Stimulated activated CD8-positive, alpha-beta memory T cell treated with anti-CD3 and anti-CD28 coated beads, Interleukin-15, amount 100 ng/mL, for 48 hours (primary cell): ENCODE measurements around the gene ZFP64.

Experiments used
- DNase-seq, 2 donors: peaks; one replicate each; pipeline ENCODE4 v3.0.0-alpha.2; 2020; ENCODE audit warnings: low read depth in 2 of 2

Gene ZFP64

DNA sequence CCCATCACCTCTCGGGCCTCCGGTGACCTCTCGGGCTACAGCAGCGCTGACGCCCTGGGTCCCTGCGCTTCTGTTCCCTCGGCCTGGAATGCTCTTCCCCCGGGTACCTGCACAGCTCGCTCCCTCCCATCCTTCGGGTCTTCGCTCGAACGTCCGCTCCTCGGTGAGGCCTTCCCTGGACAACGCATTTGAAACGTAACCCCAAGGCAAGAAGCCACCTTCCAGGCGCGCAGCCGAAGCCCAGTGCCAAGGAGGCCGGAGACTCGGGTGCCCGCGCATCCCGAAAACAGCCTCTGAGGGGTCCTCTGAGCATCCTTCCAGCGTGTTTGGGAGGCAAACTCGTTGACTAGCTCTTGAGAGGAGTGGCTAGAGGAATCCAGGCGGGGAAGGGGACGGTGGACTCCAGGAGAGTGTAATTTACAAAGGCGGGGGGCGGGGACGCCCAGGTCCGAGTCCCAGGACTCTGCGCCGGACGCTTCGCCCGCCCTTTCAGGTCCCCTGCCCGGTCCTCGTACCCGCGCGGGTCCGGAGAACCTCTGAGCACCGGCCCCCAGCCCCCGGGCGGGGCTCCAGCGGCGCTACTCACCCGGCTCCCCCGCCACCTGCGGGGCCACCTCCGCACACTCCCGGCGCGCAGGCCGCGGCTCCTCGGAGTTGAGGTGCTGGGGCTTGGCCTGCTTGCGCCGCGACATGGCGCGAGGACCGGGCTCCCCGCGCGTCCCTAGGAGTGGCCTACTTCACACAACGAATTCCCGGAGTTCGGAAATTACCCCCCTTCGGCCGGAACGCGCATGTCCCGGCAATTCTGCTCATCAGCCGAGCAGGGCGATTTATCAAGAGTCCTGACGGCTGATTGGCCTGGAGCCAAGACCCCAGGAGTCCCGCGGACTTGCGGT lies 86.8 kb downstream of the ZFP64 start:
- DNase-seq = no peak

GRCh38 chr20:52103913-52104545 lies 87.5 kb downstream of the ZFP64 start:
- DNase-seq = no peak

DNA sequence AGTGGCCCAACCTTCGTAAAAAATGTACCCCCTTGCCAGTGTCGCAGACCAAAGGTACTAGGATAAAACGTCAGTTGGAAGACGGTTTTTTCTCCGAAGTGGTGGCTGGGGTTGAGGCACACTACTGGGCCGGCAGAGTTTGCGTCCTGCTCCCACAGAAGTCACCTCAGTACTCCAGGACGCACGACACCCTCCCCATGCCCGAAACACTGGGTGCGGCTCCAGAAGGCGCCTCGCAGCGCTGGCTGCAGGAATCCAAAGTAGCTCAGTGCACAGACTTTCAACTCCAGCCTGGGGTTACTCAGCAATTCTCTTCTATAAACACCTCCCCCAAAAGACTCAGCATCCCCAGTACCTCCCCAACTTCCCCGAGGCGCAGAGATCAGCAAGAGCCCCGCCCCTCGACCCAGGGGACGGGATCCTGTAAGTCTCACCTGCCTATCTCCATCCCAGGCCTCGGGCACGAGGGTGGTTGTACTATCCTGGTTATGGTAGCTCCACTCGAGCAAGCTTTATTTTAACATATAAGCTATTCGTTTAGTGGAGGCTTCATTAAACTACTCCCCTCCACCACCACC lies 88.2 kb downstream of the ZFP64 start:
- DNase-seq = no peak

DNA sequence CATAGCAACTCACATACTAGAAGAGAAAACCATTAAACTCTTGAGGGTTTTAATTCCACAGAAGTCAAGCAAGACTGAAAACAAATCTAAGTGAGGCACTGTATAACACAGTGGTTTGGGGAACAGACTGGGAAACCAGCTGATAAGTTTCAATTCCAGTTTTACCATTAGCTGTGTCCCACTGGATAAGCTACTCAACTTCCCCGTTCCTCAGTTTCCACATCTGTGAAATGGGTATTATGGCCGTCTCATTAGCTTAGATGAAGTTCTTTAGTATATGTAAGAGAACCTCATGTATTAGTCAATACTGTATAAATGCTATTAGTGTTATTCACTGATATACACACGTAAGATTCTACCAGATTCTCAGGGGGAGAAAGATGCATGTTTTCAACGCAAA lies 89.0 kb downstream of the ZFP64 start:
- no peak for DNase-seq

- DNase-seq = no peak
Observed at GRCh38 chr20:52102126-52102525, 89.5 kb downstream of the ZFP64 start.
